ENCODE measurements around the gene MAP3K9.

MAP3K9 gene

DNA sequence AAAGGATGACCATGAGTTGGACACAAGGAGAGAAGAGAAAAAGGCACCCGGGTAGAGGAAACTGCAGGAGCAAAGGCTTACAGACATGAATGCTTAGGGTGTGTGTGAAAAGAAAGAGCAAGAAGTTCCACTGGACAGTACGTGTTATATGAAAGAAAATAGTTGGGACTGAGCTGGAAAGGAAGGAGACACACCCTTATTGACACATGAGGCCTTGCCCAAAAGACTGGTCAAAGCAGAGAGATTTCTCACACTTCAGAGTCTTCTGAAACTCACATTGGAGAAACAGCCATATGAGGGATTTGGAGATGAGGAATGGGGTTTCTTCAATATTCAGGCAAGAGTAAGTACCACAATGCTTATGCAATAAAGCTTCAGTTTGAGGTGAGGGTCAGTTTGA lies 111.6 kb downstream of the MAP3K9 start:
- no peak overlapping the region for H3K4me3 ChIP-seq
- no peaks in the 10 kb centered on the region for H3K36me3 ChIP-seq
- H3K27me3 ChIP-seq, result no peaks in the 10 kb centered on the region
- H3K9me3 ChIP-seq, result no peaks in the 10 kb centered on the region
- intact Hi-C loops (cut with DNase I; ENCODE audit: low total_unique reads), result no loop called here
- no peak overlapping the region for H3K27ac ChIP-seq
- TF ChIP-seq, protein P1, sequence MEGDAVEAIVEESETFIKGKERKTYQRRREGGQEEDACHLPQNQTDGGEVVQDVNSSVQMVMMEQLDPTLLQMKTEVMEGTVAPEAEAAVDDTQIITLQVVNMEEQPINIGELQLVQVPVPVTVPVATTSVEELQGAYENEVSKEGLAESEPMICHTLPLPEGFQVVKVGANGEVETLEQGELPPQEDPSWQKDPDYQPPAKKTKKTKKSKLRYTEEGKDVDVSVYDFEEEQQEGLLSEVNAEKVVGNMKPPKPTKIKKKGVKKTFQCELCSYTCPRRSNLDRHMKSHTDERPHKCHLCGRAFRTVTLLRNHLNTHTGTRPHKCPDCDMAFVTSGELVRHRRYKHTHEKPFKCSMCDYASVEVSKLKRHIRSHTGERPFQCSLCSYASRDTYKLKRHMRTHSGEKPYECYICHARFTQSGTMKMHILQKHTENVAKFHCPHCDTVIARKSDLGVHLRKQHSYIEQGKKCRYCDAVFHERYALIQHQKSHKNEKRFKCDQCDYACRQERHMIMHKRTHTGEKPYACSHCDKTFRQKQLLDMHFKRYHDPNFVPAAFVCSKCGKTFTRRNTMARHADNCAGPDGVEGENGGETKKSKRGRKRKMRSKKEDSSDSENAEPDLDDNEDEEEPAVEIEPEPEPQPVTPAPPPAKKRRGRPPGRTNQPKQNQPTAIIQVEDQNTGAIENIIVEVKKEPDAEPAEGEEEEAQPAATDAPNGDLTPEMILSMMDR (IDR thresholded peaks at IDR 0.05), result no peak
- H3K4me1 ChIP-seq, result peaks cover 0 to 15% (median 1%) of the 10 kb centered on the region in 4 donors
- DNase-seq, result no peak

DNA sequence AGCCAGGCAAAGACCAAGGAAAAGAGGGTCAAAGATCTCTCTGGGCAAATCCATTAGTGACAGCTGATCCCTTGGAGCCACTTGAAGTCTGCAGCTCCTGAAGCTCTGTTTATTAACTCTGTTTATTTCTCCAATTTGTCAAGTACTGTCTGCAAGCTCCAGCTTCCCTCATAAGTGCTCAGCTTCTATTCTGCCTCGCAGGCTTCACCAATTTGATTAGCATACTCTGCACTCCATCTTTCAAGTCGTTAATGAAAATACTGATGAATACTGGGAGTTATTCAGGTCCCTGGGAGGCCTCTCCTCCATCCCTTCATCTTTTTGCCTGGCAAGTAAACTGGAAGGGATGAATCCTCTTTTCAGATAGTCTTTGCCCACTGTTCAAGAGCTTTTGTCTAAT lies 113.3 kb downstream of the MAP3K9 start:
- TF ChIP-seq, protein P1 (IDR thresholded peaks at IDR 0.05), result no peak
- no peaks in the 10 kb centered on the region for H3K27me3 ChIP-seq
- H3K9me3 ChIP-seq, result no peaks in the 10 kb centered on the region
- DNase-seq, result no peak
- no peak overlapping the region for H3K4me3 ChIP-seq
- intact Hi-C loops (cut with DNase I; ENCODE audit: low total_unique reads), result no loop called here
- H3K36me3 ChIP-seq, result no peaks in the 10 kb centered on the region
- H3K27ac ChIP-seq, result no peak overlapping the region
- peaks cover 0 to 15% (median 1%) of the 10 kb centered on the region in 4 donors for H3K4me1 ChIP-seq

DNA sequence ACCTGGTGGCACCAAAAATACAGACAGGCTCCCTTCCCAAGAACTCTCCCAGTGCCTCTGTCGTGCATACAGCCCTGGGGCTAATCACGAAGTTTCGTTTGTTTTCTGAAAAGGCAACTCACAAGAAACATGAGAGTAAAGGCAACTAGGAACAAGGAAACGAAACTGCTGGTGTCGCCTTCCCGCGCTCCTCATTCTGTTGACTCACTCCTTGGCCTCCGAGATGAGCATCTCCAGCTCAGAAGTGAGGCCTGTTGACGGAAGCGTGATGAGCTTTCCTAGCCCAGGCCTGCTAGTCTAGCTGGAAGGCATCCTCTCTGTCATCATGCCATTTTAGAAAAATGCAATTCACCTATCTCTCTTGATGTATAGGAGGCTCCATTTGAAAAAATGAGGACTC lies 117.1 kb downstream of the MAP3K9 start:
- TF ChIP-seq, protein P1 (IDR thresholded peaks at IDR 0.05), result no peak
- Histone ChIP-seq H3K9me3 (no peaks in the 10 kb centered on the region), H3K27ac (no peak overlapping the region), H3K4me3 (no peak overlapping the region), H3K4me1 (no peaks in the 10 kb centered on the region), H3K27me3 (no peaks in the 10 kb centered on the region), H3K36me3 (no peaks in the 10 kb centered on the region)
- intact Hi-C loops (cut with DNase I; ENCODE audit: low total_unique reads), result no loop called here
- peak; percentile 39 to 72 for DNase-seq

DNA sequence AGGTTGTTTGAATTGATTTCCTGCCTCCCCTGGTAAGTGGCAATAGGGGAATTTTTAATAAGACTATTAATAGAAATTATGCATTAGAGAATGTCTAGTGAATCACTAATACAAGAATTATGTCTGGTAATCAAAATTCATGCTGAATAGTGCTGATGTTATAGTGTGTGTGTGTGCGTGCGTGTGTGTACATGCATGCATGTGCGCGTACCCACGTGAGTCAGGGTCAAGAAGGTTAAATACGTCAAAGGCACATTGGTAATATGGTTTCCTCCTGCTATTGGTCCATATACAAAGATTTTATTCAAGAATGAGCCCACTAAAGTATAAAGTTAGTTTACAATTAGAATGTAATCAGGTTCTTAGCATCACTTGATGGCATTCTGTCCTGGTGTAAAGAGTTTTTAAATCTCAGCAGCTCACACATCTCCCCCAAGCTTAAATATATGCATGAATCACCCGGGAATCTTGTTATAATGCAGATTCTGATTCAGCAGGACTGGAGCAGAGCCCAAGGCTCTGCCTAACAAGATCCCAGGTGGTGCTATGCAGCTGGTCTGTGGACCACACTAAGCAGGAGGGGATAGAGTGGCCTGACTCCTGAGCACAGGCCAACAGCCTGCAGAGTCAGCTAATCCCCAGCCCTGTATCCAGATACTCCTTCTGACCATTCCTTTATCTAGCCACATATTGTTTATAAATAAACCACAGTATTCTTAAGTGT lies 123.7 kb downstream of the MAP3K9 start:
- DNase-seq, result no peak
- Histone ChIP-seq H3K9me3 (no peaks in the 10 kb centered on the region), H3K27me3 (peaks cover 0 to 4% of the 10 kb centered on the region in 2 donors), H3K36me3 (no peaks in the 10 kb centered on the region), H3K4me1 (no peaks in the 10 kb centered on the region), H3K4me3 (no peak overlapping the region), H3K27ac (no peak overlapping the region)
- TF ChIP-seq, protein P1 (IDR thresholded peaks at IDR 0.05), result no peak
- intact Hi-C loops (cut with DNase I; ENCODE audit: low total_unique reads), result no loop called here

DNA sequence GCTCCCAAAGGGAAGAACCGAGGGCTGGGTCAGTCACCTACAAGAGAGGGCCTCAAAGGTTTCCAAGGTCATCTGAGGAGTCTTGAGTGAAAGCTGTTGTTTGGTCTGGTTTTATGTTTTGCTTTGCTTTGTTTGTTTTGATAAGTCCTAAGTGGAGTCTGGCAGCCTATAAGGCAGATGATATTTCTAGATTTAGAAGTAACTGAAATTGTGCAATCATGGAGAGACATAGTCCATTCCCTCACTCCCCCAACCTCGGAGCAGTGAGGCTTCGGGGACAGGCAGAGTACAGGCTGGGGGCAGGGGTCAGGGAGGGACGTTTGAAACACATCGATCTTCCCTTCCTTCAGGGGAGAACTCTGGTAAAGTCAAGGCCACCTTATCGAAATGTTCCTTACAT lies 125.3 kb downstream of the MAP3K9 start:
- no peaks in the 10 kb centered on the region for H3K36me3 ChIP-seq
- no peak overlapping the region for H3K27ac ChIP-seq
- peaks cover 0 to 4% of the 10 kb centered on the region in 2 donors for H3K27me3 ChIP-seq
- TF ChIP-seq, protein P1 (IDR thresholded peaks at IDR 0.05), result no peak
- H3K9me3 ChIP-seq, result no peaks in the 10 kb centered on the region
- intact Hi-C loops (cut with DNase I; ENCODE audit: low total_unique reads), result no loop called here
- no peaks in the 10 kb centered on the region for H3K4me1 ChIP-seq
- no peak for DNase-seq
- no peak overlapping the region for H3K4me3 ChIP-seq
